K562 (cell line): ENCODE results near the gene ADAMTS15. TPM values are rescaled to one million over a fixed set of nuclear protein-coding genes. Genes with fewer than 3 reads are reported as not detected.

Source experiments
- ATAC-seq: fragments of 200-7000 bp; cut with Tn5 transposase; 3 replicates; pipeline ENCODE4 v1.9.1; 2020; ENCODE audit warnings: moderate library complexity
- BruUV-seq: library from RNA; stranded (reverse); fragments of 400-500 nt; replicated peaks from 2 replicates; lab custom pipeline; 2021; lab: Mats Ljungman, UMichigan
- CTCF ChIA-PET: fragments of 300-600 bp; formaldehyde crosslinking; extraction: SDS; loops from one replicate; lab custom pipeline; 2021; ENCODE audit warnings: low intra/inter-chr PET ratio; lab: Yijun Ruan, JAX
- POLR2A ChIA-PET: fragments of 300-600, 350-650 bp; sonication (Branson Sonifier 250); formaldehyde crosslinking; extraction: SDS; loops from one replicate; lab custom pipeline; 2021; ENCODE audit warnings: antibody characterized with exemption, inconsistent platforms; lab: Yijun Ruan, JAX
- DNase-seq, 4 experiments: peaks; one replicate each; pipeline versions ENCODE4 v3.0.0 to v3.0.0-alpha.2; 2011 to 2018; ENCODE audit warnings: low spot score in 3 of 4, mixed read lengths in 3 of 4; ENCODE audit errors: extremely low read depth in 1 of 4
- FAIRE-seq: peaks from 2 replicates; lab custom pipeline; 2011; peaks lifted over from hg19 to GRCh38; lab: Jason Lieb, UNC
- H2AFZ ChIP-seq: 2 replicates; pipeline ENCODE4 v1.6.0; 2011; ENCODE audit warnings: low read depth, low read length, control low read depth, inconsistent platforms
- H3K27ac ChIP-seq: fragments of 200-600 bp; 3 replicates; pipeline ENCODE4 v1.8.0; 2011; ENCODE audit warnings: low read depth, mild to moderate bottlenecking, control low read depth, inconsistent platforms, low read length, moderate library complexity, mixed read lengths; ENCODE audit errors: extremely low read depth
- H3K27me3 ChIP-seq, 2 experiments: fragments of 300-600 bp in 1 of 2; 2 replicates in 1 of 2; 3 replicates in 1 of 2; pipeline versions ENCODE4 v1.6.0 to v1.8.0; 2011; ENCODE audit warnings: inconsistent platforms in 2 of 2, low read length in 2 of 2, mild to moderate bottlenecking in 1 of 2, mixed read lengths in 1 of 2, moderate library complexity in 1 of 2; ENCODE audit not compliant: control insufficient read depth in 2 of 2, insufficient read depth in 2 of 2
- H3K36me3 ChIP-seq: fragments of 300-600 bp; 3 replicates; pipeline ENCODE4 v1.8.0; 2011; ENCODE audit warnings: mild to moderate bottlenecking, low read length, inconsistent platforms; ENCODE audit not compliant: control insufficient read depth, insufficient read depth
- H3K4me1 ChIP-seq, 2 experiments: fragments of 200-600 bp in 1 of 2; replicated peaks in 1 of 2; 2 replicates in 1 of 2; 3 replicates in 1 of 2; pipeline versions ENCODE4 v1.5.1 to v1.8.0; 2011; ENCODE audit warnings: inconsistent platforms in 2 of 2, low read length in 2 of 2, mild to moderate bottlenecking in 1 of 2, mixed read lengths in 1 of 2, moderate library complexity in 1 of 2; ENCODE audit not compliant: control insufficient read depth in 2 of 2, insufficient read depth in 2 of 2
- H3K4me2 ChIP-seq: 2 replicates; pipeline ENCODE4 v1.6.1; 2011; ENCODE audit warnings: low read length, control low read depth, inconsistent platforms, mixed read lengths; ENCODE audit not compliant: insufficient read depth
- H3K4me3 ChIP-seq: fragments of 200-600 bp; sonication (generic), shearing (Covaris generic); 2 replicates; pipeline ENCODE4 v1.5.1; 2016; ENCODE audit warnings: control low read depth, inconsistent platforms
- H3K79me2 ChIP-seq: fragments of 200-600 bp; 3 replicates; pipeline ENCODE4 v1.8.0; 2011; ENCODE audit warnings: low read length, inconsistent platforms; ENCODE audit not compliant: control insufficient read depth, insufficient read depth
- H3K9ac ChIP-seq, 2 experiments: 2 replicates each; pipeline versions ENCODE4 v1.6.0 to v1.6.1; 2011; ENCODE audit warnings: low read depth in 2 of 2, low read length in 2 of 2, control low read depth in 1 of 2, inconsistent platforms in 1 of 2, mild to moderate bottlenecking in 1 of 2, mixed read lengths in 1 of 2; ENCODE audit not compliant: insufficient read depth in 1 of 2
- H3K9me1 ChIP-seq: one replicate; pipeline ENCODE4 v1.6.0; 2011; ENCODE audit warnings: inconsistent platforms, mild to moderate bottlenecking, low read length, moderate library complexity; ENCODE audit not compliant: control insufficient read depth, insufficient read depth
- H3K9me3 ChIP-seq: replicated peaks from 2 replicates; pipeline ENCODE4 v1.5.1; 2011; ENCODE audit warnings: low read depth, low read length, inconsistent platforms; ENCODE audit not compliant: control insufficient read depth, insufficient read depth
- H4K20me1 ChIP-seq: replicated peaks from 2 replicates; pipeline ENCODE4 v1.6.1; 2011; ENCODE audit warnings: low read length, inconsistent platforms, mixed read lengths; ENCODE audit not compliant: control insufficient read depth, insufficient read depth
- GTF3C2 ChIP-seq: IDR thresholded peaks from 3 replicates; pipeline ENCODE4 v1.6.1; 2011; ENCODE audit warnings: borderline replicate concordance, mild to moderate bottlenecking, moderate library complexity; ENCODE audit not compliant: insufficient read length; ENCODE audit errors: extremely low read depth
- HNRNPUL1 ChIP-seq: fragments of 200-400 bp; formaldehyde crosslinking; IDR thresholded peaks from 2 replicates; pipeline ENCODE4 v1.6.1; 2017; ENCODE audit warnings: low read length
- KAT2B ChIP-seq: IDR thresholded peaks from one replicate; pipeline ENCODE4 v1.6.1; 2012; ENCODE audit warnings: low read depth, mild to moderate bottlenecking, control low read depth, inconsistent platforms, low read length, moderate library complexity
- RAD21 ChIP-seq, 2 experiments: fragments of 250-450 bp in 1 of 2; fragments of 450-650 bp in 1 of 2; sonication (Bioruptor Pico) in 1 of 2; formaldehyde crosslinking in 1 of 2; IDR thresholded peaks in 1 of 2; conservative IDR thresholded peaks in 1 of 2; 2 replicates each; pipeline versions ENCODE4 v1.4.0 to v1.8.0; 2020 to 2022; ENCODE audit warnings: mild to moderate bottlenecking in 2 of 2, moderate library complexity in 1 of 2
- SP2 ChIP-seq: IDR thresholded peaks from 2 replicates; pipeline ENCODE4 v1.6.1; 2011; ENCODE audit warnings: mild to moderate bottlenecking, low read depth, low read length, moderate library complexity; ENCODE audit not compliant: poor library complexity, severe bottlenecking; ENCODE audit errors: extremely low read depth
- SUPT5H ChIP-seq: fragments of 450-650 bp; IDR thresholded peaks from 2 replicates; pipeline ENCODE4 v1.6.1; 2016
- in situ Hi-C: fragments of 300-500 bp; cut with MboI; formaldehyde crosslinking; loops from 4 replicates; pipeline ENCODE4 v1.15.0; 2018; ENCODE audit warnings: inconsistent platforms, mixed read lengths
- intact Hi-C: fragments of 100-400 bp; cut with micrococcal nuclease; formaldehyde crosslinking; loops from 2 replicates; pipeline ENCODE4 v1.14.2; 2022
- polyA plus RNA-seq, 8 experiments: library from polyadenylated mRNA; depleted of rRNA in 4 of 8; stranded (reverse) in 5 of 8; unstranded in 3 of 8; fragments of >200 nt; fragmentation: Nextera tagmentation in 2 of 8; fragmentation: Illumina TruSeq in 1 of 8; extraction: Ambion mirVana in 2 of 8; extraction: Trizol in 1 of 8; gene quantifications; 2 replicates each; pipeline versions ENCODE4 v1.2.1 to v1.2.3, GENCODE V29; 2011 to 2014; ENCODE audit warnings: inconsistent platforms in 1 of 8, missing spikeins in 1 of 8
- total RNA-seq, 7 experiments: library from RNA; depleted of rRNA in 6 of 7; stranded (reverse); fragments of >200 nt in 6 of 7; fragmentation: Illumina TruSeq in 2 of 7; extraction: Trizol in 2 of 7; gene quantifications; 2 replicates each; pipeline versions ENCODE4 v1.2.1 to v1.2.3, GENCODE V29; 2011 to 2021; ENCODE audit warnings: low replicate concordance in 1 of 7
- TF ChIP-seq, protein P1 (sequence below): sonication (generic); formaldehyde crosslinking; IDR thresholded peaks from 2 replicates; pipeline ENCODE4 v1.8.0; 2022; ENCODE audit warnings: mild to moderate bottlenecking, missing genetic modification reagents

ADAMTS15 gene
- total and polyA plus RNA-seq, 9 of the 15 experiments (the other 6 are each of a cell fraction or from before 2014, with no cell fraction given) = 0.04 TPM; not detected in 8

DNA sequence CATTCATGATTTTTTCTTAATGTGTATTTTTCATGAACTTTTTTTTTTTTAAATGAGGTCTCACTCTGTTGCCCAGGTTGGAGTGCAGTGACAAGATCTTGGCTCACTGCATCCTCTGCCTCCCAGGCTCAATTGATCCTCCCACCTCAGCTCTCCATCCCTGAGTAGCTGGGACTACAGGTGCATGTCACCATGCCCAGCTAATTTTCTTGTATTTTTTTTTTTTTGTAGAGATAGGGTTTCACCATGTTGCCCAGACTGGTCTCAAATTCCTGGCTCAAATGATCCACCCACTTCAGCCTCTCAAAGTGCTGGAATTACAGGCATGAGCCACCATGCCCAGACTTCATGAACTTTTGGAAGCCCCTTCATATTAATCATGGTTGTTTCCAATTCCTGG lies 49.7 kb downstream of the ADAMTS15 start:
- Histone ChIP-seq H3K9ac (no peak overlapping the region), H3K4me2 (no peak overlapping the region), H3K9me1 (no peaks in the 10 kb centered on the region), H2AFZ (no peak overlapping the region), H4K20me1 (no peaks in the 10 kb centered on the region), H3K36me3 (no peaks in the 10 kb centered on the region), H3K9me3 (no peaks in the 10 kb centered on the region), H3K4me3 (no peak overlapping the region), H3K79me2 (no peaks in the 10 kb centered on the region), H3K27ac (no peak overlapping the region), H3K4me1 (no peaks in the 10 kb centered on the region), H3K27me3 (no peaks in the 10 kb centered on the region)
- ATAC-seq (no peak), DNase-seq (no peak), FAIRE-seq (no peak)
- no peak for TF ChIP-seq SP2
- TF ChIP-seq KAT2B = no peak
- TF ChIP-seq HNRNPUL1 = no peak
- TF ChIP-seq, protein P1, sequence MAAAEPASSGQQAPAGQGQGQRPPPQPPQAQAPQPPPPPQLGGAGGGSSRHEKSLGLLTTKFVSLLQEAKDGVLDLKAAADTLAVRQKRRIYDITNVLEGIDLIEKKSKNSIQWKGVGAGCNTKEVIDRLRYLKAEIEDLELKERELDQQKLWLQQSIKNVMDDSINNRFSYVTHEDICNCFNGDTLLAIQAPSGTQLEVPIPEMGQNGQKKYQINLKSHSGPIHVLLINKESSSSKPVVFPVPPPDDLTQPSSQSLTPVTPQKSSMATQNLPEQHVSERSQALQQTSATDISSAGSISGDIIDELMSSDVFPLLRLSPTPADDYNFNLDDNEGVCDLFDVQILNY (CRISPR knock-in tag) = no peak
- no peak for TF ChIP-seq SUPT5H
- no peak for TF ChIP-seq RAD21 (CRISPR knock-in tag; conservative IDR thresholded peaks at IDR 0.05 in 1 of 2, IDR thresholded peaks at IDR 0.05 in 1 of 2)
- no peak for TF ChIP-seq GTF3C2
- POLR2A ChIA-PET = no interaction called here
- BruUV-seq = no TSS peak
- intact Hi-C loops = no loop called here
- CTCF ChIA-PET = no interaction called here
- in situ Hi-C loops = no loop called here
